HG02610 (cell line): Measurements from ENCODE around the gene DUSP12.

Source experiments
- ATAC-seq: cut with Tn5 transposase; IDR thresholded peaks from one replicate; pipeline ENCODE4 v1.9.1; 2021; ENCODE audit warnings: mild to moderate bottlenecking, moderate library complexity; ENCODE audit not compliant: unreplicated experiment

DUSP12 gene

GRCh38 chr1:161726473-161727255 is 22.9 kb upstream of the DUSP12 start:
- peak; percentile 53 for ATAC-seq

- ATAC-seq: no peak
These were observed 22.2 kb upstream of the DUSP12 start for GRCh38 chr1:161727256-161727924.

- no peak for ATAC-seq
These were observed 21.0 kb upstream of the DUSP12 start for GRCh38 chr1:161728376-161729226.

- ATAC-seq: peak; percentile 28
These were observed 19.5 kb upstream of the DUSP12 start for GRCh38 chr1:161730050-161730564.

GRCh38 chr1:161731241-161731640 is 18.3 kb upstream of the DUSP12 start:
- ATAC-seq: no peak

- ATAC-seq: no peak
These were observed 17.4 kb upstream of the DUSP12 start for GRCh38 chr1:161731981-161732718.

GRCh38 chr1:161733526-161733925 is 16.1 kb upstream of the DUSP12 start:
- ATAC-seq: no peak

- ATAC-seq: no peak
These were observed 13.7 kb upstream of the DUSP12 start for GRCh38 chr1:161735837-161736236.

- ATAC-seq: no peak
These were observed 13.1 kb upstream of the DUSP12 start for GRCh38 chr1:161736335-161736969.

- no peak for ATAC-seq
These were observed 12.0 kb upstream of the DUSP12 start for GRCh38 chr1:161737625-161738024.

- ATAC-seq: peak; percentile 68
These were observed 10.8 kb upstream of the DUSP12 start for GRCh38 chr1:161738627-161739287.

GRCh38 chr1:161739865-161740566 is 9.6 kb upstream of the DUSP12 start:
- peak; percentile 19 for ATAC-seq

GRCh38 chr1:161740921-161741320 is 8.7 kb upstream of the DUSP12 start:
- ATAC-seq: no peak

- no peak for ATAC-seq
These were observed 6.4 kb upstream of the DUSP12 start for GRCh38 chr1:161743231-161743630.

GRCh38 chr1:161747801-161748200 is 1.8 kb upstream of the DUSP12 start:
- ATAC-seq: no peak

GRCh38 chr1:161763522-161764098 is 14.0 kb downstream of the DUSP12 start:
- no peak for ATAC-seq

GRCh38 chr1:161766102-161766981 is 16.8 kb downstream of the DUSP12 start, which contains the start of gene ATF6:
Gene ATF6, plus strand, starts transcription at chr1:161766320. Its CDS starts 41 bp downstream, at chr1:161766361.
- ATAC-seq: peak; percentile 65
